ENCODE measurements around the gene HIF3A.

HIF3A gene

DNA sequence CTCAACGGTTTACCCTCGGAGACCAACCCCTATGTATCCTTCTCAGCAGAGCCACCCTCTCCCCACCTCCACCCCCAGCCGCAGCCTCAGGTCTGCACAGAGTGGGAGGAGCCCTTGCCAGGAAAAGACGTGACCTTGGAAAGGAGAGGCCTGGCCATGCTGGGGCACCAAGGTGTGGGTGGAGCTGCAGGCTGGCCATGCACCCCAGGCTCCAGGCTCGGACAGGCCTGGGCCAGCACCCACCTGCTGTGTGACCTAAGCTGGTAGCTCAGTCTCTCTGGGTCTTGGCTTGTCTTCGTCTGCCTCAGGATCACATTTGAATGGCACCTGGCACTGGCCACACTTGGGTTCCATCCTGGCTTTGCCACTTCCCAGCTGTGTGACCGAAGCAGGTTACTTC lies 87.0 kb downstream of the HIF3A start:
- POLR2A ChIA-PET (ENCODE audit: low non-redundant PET): no interaction called here
- TF ChIP-seq, protein P1, sequence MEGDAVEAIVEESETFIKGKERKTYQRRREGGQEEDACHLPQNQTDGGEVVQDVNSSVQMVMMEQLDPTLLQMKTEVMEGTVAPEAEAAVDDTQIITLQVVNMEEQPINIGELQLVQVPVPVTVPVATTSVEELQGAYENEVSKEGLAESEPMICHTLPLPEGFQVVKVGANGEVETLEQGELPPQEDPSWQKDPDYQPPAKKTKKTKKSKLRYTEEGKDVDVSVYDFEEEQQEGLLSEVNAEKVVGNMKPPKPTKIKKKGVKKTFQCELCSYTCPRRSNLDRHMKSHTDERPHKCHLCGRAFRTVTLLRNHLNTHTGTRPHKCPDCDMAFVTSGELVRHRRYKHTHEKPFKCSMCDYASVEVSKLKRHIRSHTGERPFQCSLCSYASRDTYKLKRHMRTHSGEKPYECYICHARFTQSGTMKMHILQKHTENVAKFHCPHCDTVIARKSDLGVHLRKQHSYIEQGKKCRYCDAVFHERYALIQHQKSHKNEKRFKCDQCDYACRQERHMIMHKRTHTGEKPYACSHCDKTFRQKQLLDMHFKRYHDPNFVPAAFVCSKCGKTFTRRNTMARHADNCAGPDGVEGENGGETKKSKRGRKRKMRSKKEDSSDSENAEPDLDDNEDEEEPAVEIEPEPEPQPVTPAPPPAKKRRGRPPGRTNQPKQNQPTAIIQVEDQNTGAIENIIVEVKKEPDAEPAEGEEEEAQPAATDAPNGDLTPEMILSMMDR (conservative IDR thresholded peaks at IDR 0.05; ENCODE audit: low read depth): no peak
- no peak for DNase-seq (ENCODE audit: low spot score)
- H3K27ac ChIP-seq: peak overlapping the region; percentile 15; the same call in 1 of the 2 replicates
- CTCF ChIA-PET: interaction anchor here (0.6 kb wide), 1 partner anchor 102 kb away, joined by 3 read pairs; no protein-coding TSS in a partner anchor

DNA sequence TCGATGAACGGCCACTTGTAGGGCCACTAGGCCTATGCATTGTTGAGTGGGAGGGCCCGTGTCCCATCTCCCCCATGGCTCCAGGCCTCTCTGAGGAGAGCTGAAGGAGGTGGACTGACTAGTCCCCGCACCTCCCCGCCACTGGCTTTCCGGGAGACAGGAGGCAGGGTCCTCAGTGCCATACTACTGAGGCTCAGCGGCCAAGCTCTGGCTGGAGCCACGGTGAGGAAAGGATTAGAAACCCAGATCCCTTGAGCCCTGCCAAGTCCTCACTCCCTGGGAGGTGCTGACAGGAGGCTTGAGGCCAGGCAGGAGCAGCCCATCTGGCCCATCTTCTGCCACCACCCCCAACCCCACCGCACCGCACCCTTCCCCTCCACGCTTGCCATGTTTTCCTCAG lies 87.6 kb downstream of the HIF3A start:
- no peak for DNase-seq (ENCODE audit: low spot score)
- ChIA-PET CTCF (interaction anchor here (0.6 kb wide), 2 partner anchors 102 to 202 kb away, joined by 3 to 4 read pairs; no protein-coding TSS in a partner anchor), POLR2A (ENCODE audit: low non-redundant PET) (interaction anchor here (0.7 kb wide), 1 partner anchor 106 kb away, joined by 3 read pairs; no protein-coding TSS in a partner anchor)

DNA sequence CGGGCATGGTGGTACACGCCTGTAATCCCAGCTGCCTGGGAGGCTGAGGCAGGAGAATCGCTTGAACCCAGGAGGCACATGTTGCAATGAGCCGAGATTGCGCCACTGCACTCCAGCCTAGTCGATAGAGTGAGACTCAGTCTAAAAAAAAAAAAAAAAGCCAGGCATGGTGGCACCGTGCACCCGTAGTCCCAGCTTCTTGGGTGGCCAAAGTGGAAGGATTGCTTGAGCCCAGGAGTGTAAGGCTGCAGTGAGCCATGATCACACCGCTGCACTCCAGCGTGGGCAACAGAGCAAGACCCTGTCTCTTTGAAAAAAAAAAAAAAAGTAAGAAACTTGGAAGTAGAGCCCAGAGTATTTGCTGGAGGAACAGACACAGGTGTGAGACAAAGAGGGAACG lies 88.8 kb downstream of the HIF3A start:
- TF ChIP-seq, protein P1 (conservative IDR thresholded peaks at IDR 0.05; ENCODE audit: low read depth): no peak
- peak overlapping the region; percentile 15 for H3K27ac ChIP-seq
- no peak for DNase-seq (ENCODE audit: low spot score)
- POLR2A ChIA-PET (ENCODE audit: low non-redundant PET): no interaction called here
- CTCF ChIA-PET: no interaction called here

More for the DNA sequence above, 87.6 kb downstream of the HIF3A start:
- H3K27ac ChIP-seq: peak overlapping the region; percentile 15; the same call in 1 of the 2 replicates
- TF ChIP-seq, protein P1 (conservative IDR thresholded peaks at IDR 0.05; ENCODE audit: low read depth): no peak

DNA sequence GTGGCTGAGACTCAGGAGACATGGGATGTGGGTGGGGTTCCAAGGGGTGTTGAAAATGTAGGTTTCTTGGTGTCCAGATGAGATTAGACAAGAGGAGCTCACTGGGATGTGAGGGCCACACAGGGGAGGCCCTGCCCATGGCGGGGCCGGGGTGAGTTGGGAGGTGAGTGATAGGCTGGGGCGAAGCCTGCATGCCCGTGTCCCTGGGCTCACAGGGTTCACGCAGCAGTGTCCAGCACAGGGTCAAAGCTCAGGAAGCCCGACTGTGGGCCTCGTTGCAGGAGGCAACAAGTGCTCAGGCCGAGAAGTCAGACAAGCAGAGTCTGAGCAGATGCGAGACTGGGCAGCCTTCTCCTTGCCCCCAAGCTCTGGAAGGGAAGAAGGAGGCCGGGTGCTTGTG lies 89.3 kb downstream of the HIF3A start:
- peak overlapping the region; percentile 15; the same call in 1 of the 2 replicates for H3K27ac ChIP-seq
- POLR2A ChIA-PET (ENCODE audit: low non-redundant PET): no interaction called here
- DNase-seq (ENCODE audit: low spot score): no peak
- TF ChIP-seq, protein P1 (conservative IDR thresholded peaks at IDR 0.05; ENCODE audit: low read depth): no peak
- CTCF ChIA-PET: no interaction called here

DNA sequence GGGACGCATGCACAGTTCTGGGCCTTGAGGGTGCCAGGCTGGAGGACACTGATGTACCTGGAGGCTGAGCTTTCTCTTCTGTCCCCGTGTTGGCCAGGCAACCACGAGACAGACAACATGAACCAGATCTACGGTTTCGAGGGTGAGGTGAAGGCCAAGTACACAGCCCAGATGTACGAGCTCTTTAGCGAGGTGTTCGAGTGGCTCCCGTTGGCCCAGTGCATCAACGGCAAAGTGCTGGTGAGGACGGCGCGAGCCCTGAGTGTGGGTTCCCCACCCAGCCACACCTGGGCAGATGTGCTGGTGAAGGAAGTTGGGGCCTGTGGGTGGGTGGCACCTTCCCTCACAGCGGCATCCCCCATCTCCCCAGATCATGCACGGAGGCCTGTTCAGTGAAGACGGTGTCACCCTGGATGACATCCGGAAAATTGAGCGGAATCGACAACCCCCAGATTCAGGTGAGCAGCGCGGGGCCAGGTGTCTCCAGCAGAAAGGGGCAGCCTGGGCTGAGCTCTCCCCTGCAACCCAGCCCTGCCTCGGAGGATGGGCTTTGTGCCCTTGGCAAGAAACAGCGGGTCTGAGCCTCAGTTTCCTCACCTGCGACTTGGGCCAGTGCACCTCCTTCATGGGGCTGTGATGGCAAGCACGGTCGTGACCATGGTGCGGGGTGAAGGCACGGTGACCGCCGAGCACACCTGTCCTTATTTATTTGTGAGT lies 90.3 kb downstream of the HIF3A start:
- TF ChIP-seq, protein P1 (conservative IDR thresholded peaks at IDR 0.05; ENCODE audit: low read depth): no peak
- DNase-seq (ENCODE audit: low spot score): no peak
- ChIA-PET CTCF (no interaction called here), POLR2A (ENCODE audit: low non-redundant PET) (no interaction called here)
- H3K27ac ChIP-seq: 0 out of 2 replicates have a peak overlapping the region, but pooled peaks have one; percentile 15

DNA sequence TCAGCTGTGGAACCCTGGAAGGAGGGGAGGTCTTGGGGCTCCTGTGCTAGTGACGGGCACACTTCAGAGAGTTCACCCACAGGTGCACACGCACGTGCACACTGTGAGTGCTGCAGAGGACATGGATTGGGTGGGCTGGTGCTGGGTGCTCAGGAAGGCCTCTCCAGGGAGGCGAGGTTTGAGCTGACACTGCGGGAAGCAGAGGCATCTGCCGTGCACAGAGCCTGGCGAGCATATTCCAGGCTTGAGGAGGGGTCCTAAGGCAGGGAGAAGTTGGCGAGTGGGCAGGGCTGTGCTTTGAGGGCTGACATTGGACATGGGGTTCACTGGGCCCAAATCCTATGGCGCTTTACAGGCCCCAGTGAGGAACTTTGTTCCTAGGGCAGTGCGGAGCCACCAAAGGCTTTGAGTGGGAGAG lies 90.9 kb downstream of the HIF3A start:
- no peak overlapping the region; the same call in 1 of the 2 replicates for H3K27ac ChIP-seq
- no peak for DNase-seq (ENCODE audit: low spot score)
- TF ChIP-seq, protein P1 (conservative IDR thresholded peaks at IDR 0.05; ENCODE audit: low read depth): no peak
- CTCF ChIA-PET: interaction anchor here (0.6 kb wide), 1 partner anchor 41 kb away, joined by 4 read pairs; no protein-coding TSS in a partner anchor
- POLR2A ChIA-PET (ENCODE audit: low non-redundant PET): no interaction called here

Data from RWPE1 (cell line).